SK-N-SH (cell line): ENCODE data around the gene NEBL. TPM values are rescaled to one million over a fixed set of nuclear protein-coding genes. Genes with fewer than 3 reads are reported as not detected.
A peak's percentile ranks its signal among the peaks of the same experiment; 100 is the strongest.

Experiments
- CTCF ChIA-PET: fragments of 300-600, 350-600 bp; formaldehyde crosslinking; extraction: SDS; loops from one replicate; lab custom pipeline; 2021; lab: Yijun Ruan, JAX
- POLR2A ChIA-PET: fragments of 350-600 bp; sonication (Branson Sonifier 250); formaldehyde crosslinking; extraction: SDS; loops from one replicate; lab custom pipeline; 2020; ENCODE audit warnings: antibody characterized with exemption, inconsistent platforms; lab: Yijun Ruan, JAX
- DNase-seq: peaks from one replicate; pipeline ENCODE4 v3.0.0; 2012
- H2AFZ ChIP-seq: fragments of 200-600 bp; sonication (generic); 2 replicates; pipeline ENCODE4 v1.8.1; 2016; ENCODE audit warnings: antibody characterized with exemption, mild to moderate bottlenecking, low read depth
- H3F3A ChIP-seq: fragments of 200-600 bp; sonication (generic); replicated peaks from 2 replicates; pipeline ENCODE3; 2016; ENCODE audit warnings: antibody characterized with exemption, mild to moderate bottlenecking; ENCODE audit not compliant: insufficient read depth
- H3K27ac ChIP-seq, 2 experiments: fragments of 200-500 bp in 1 of 2; fragments of 200-600 bp in 1 of 2; sonication (Bioruptor generic) in 1 of 2; sonication (generic), shearing (Covaris generic) in 1 of 2; 2 replicates each; pipeline versions ENCODE4 v1.5.1 to v1.6.1; 2014 to 2016; ENCODE audit warnings: low read depth in 2 of 2, inconsistent platforms in 1 of 2, low read length in 1 of 2, mild to moderate bottlenecking in 1 of 2, mixed read lengths in 1 of 2
- H3K27me3 ChIP-seq: fragments of 200-600 bp; sonication (generic), shearing (Covaris generic); 2 replicates; pipeline ENCODE4 v1.6.1; 2016; ENCODE audit warnings: mixed run types; ENCODE audit not compliant: insufficient read depth
- H3K36me3 ChIP-seq, 2 experiments: fragments of 200-500 bp in 1 of 2; fragments of 200-600 bp in 1 of 2; sonication (Bioruptor generic) in 1 of 2; sonication (generic) in 1 of 2; replicated peaks in 1 of 2; 2 replicates each; pipeline versions ENCODE3 to v1.5.1; 2014 to 2016; ENCODE audit warnings: low read length in 1 of 2, mild to moderate bottlenecking in 1 of 2; ENCODE audit not compliant: insufficient read depth in 2 of 2, control insufficient read depth in 1 of 2
- H3K4me1 ChIP-seq, 2 experiments: fragments of 200-500 bp in 1 of 2; fragments of 200-600 bp in 1 of 2; sonication (Bioruptor generic) in 1 of 2; sonication (generic), shearing (Covaris generic) in 1 of 2; 2 replicates each; pipeline versions ENCODE4 v1.5.1 to v1.6.1; 2014 to 2016; ENCODE audit warnings: low read depth in 1 of 2, low read length in 1 of 2, mixed run types in 1 of 2; ENCODE audit not compliant: insufficient read depth in 2 of 2, control insufficient read depth in 1 of 2
- H3K4me2 ChIP-seq: fragments of 200-600 bp; sonication (generic), shearing (Covaris generic); 2 replicates; pipeline ENCODE4 v1.6.1; 2017; ENCODE audit warnings: mixed run types
- H3K4me3 ChIP-seq, 2 experiments: fragments of 200-500 bp in 1 of 2; fragments of 200-600 bp in 1 of 2; sonication (Bioruptor generic) in 1 of 2; sonication (generic), shearing (Covaris generic) in 1 of 2; 2 replicates each; pipeline versions ENCODE4 v1.5.1 to v1.8.1; 2014 to 2016; ENCODE audit warnings: low read depth in 2 of 2, inconsistent platforms in 1 of 2, low read length in 1 of 2, mild to moderate bottlenecking in 1 of 2, mixed read lengths in 1 of 2, moderate library complexity in 1 of 2
- H3K79me2 ChIP-seq: fragments of 200-600 bp; sonication (generic); 2 replicates; pipeline ENCODE4 v1.8.1; 2017; ENCODE audit warnings: mild to moderate bottlenecking; ENCODE audit not compliant: insufficient read depth
- H3K9ac ChIP-seq: fragments of 200-600 bp; sonication (generic); 2 replicates; pipeline ENCODE4 v1.6.1; 2017; ENCODE audit warnings: mixed run types
- H3K9me2 ChIP-seq: fragments of 200-600 bp; sonication (generic); 2 replicates; pipeline ENCODE4 v1.6.1; 2017; ENCODE audit warnings: mixed run types
- H3K9me3 ChIP-seq: fragments of 200-600 bp; sonication (generic); 2 replicates; pipeline ENCODE4 v1.6.1; 2017; ENCODE audit warnings: mixed run types, mild to moderate bottlenecking, moderate library complexity
- H4K20me1 ChIP-seq: fragments of 200-600 bp; sonication (generic); 2 replicates; pipeline ENCODE4 v1.6.1; 2017; ENCODE audit warnings: mild to moderate bottlenecking, mixed run types; ENCODE audit not compliant: insufficient read depth
- EP300 ChIP-seq, 2 experiments: IDR thresholded peaks; 2 replicates each; pipeline versions ENCODE4 v1.4.0 to v1.6.1; 2012; ENCODE audit warnings: borderline replicate concordance in 1 of 2, low read depth in 1 of 2, low read length in 1 of 2
- GABPA ChIP-seq: IDR thresholded peaks from 2 replicates; pipeline ENCODE4 v1.4.0; 2012; ENCODE audit warnings: low read depth, mild to moderate bottlenecking
- JUND ChIP-seq: IDR thresholded peaks from 2 replicates; pipeline ENCODE4 v1.4.0; 2012
- MEF2A ChIP-seq: IDR thresholded peaks from 2 replicates; pipeline ENCODE4 v1.4.0; 2012; ENCODE audit warnings: low read depth, borderline replicate concordance
- MXI1 ChIP-seq: IDR thresholded peaks from 2 replicates; pipeline ENCODE4 v1.6.1; 2012; ENCODE audit warnings: mild to moderate bottlenecking, low read depth, low read length, improper control_type of control experiment
- NFIC ChIP-seq: IDR thresholded peaks from 2 replicates; pipeline ENCODE4 v1.4.0; 2012; ENCODE audit warnings: borderline replicate concordance
- NRF1 ChIP-seq: IDR thresholded peaks from 2 replicates; pipeline ENCODE4 v1.6.1; 2012; ENCODE audit warnings: low read depth, mild to moderate bottlenecking, low read length
- RFX5 ChIP-seq: IDR thresholded peaks from 2 replicates; pipeline ENCODE4 v1.6.1; 2012; ENCODE audit warnings: mild to moderate bottlenecking, improper control_type of control experiment, low read length
- TCF12 ChIP-seq: IDR thresholded peaks from 2 replicates; pipeline ENCODE4 v1.4.0; 2012
- TEAD4 ChIP-seq: IDR thresholded peaks from 2 replicates; pipeline ENCODE4 v1.4.0; 2012; ENCODE audit warnings: mild to moderate bottlenecking, borderline replicate concordance; ENCODE audit not compliant: insufficient read depth
- WGBS: methylation state at CpG from one replicate; pipeline ENCODE4 v1.1.6; 2017; ENCODE audit warnings: low lambda C conversion rate; 5-methylcytosine and 5-hydroxymethylcytosine counted together
- polyA plus RNA-seq, 3 experiments: library from polyadenylated mRNA; depleted of rRNA; stranded (reverse); fragments of >200 nt; gene quantifications; 2 replicates each; pipeline ENCODE4 v1.2.3, GENCODE V29; 2012
- TF ChIP-seq, protein P1 (sequence below): IDR thresholded peaks from 2 replicates; pipeline ENCODE4; 2012
- TF ChIP-seq, protein P2 (sequence below): fragments of 150-350 bp; IDR thresholded peaks from 2 replicates; pipeline ENCODE4 v1.6.1; 2017; ENCODE audit warnings: antibody characterized with exemption, low read length, low read depth, borderline replicate concordance

NEBL gene
- polyA plus RNA-seq, 1 of the 3 experiments (the other 2 are of a cell fraction): 0.58 TPM

DNA sequence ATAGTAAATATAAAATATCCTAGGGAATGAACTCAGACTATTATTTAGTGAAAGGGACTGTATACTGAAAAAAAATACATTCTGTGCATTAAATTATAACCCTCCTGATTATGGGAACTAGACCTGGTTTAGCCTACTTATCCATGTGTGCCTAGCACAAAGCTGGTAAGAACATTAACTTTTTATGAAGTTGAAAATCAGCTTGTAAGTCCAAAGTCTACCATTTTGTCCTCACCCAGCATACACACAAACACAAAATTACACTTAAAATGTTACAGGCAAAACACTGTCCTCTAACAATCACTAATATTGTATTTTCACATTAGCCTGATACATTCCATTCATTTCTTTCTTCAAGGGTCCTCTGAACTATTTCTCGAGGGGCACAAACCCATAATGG is 19.9 kb upstream of the NEBL start:
- no peak overlapping the region for H3K4me2 ChIP-seq
- H3K36me3 ChIP-seq: no peaks in the 10 kb centered on the region
- H2AFZ ChIP-seq: no peak overlapping the region
- no peak for DNase-seq
- no peaks in the 10 kb centered on the region for H3F3A ChIP-seq
- H3K9ac ChIP-seq: no peak overlapping the region
- ChIA-PET POLR2A (no interaction called here), CTCF (no interaction called here)
- H3K9me3 ChIP-seq: no peaks in the 10 kb centered on the region
- no peak overlapping the region; a peak in 1 of 4 replicates for H3K27ac ChIP-seq
- H3K79me2 ChIP-seq: no peaks in the 10 kb centered on the region
- H3K4me3 ChIP-seq: no peak overlapping the region
- WGBS: 35% methylated on average over 1 of the region's 1 CpG
- no peaks in the 10 kb centered on the region for H3K9me2 ChIP-seq
- no peaks in the 10 kb centered on the region for H3K27me3 ChIP-seq
- TF ChIP-seq TEAD4 (no peak), TCF12 (no peak), NRF1 (no peak), MXI1 (no peak), JUND (no peak), GABPA (no peak), NFIC (no peak)
- TF ChIP-seq, protein P1, sequence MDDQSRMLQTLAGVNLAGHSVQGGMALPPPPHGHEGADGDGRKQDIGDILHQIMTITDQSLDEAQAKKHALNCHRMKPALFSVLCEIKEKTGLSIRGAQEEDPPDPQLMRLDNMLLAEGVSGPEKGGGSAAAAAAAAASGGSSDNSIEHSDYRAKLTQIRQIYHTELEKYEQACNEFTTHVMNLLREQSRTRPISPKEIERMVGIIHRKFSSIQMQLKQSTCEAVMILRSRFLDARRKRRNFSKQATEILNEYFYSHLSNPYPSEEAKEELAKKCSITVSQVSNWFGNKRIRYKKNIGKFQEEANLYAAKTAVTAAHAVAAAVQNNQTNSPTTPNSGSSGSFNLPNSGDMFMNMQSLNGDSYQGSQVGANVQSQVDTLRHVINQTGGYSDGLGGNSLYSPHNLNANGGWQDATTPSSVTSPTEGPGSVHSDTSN: no peak
- TF ChIP-seq, protein P2, sequence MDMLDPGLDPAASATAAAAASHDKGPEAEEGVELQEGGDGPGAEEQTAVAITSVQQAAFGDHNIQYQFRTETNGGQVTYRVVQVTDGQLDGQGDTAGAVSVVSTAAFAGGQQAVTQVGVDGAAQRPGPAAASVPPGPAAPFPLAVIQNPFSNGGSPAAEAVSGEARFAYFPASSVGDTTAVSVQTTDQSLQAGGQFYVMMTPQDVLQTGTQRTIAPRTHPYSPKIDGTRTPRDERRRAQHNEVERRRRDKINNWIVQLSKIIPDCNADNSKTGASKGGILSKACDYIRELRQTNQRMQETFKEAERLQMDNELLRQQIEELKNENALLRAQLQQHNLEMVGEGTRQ: no peak
- peaks cover 0 to 6% of the 10 kb centered on the region in 2 experiments; a peak in 1 of 4 replicates for H3K4me1 ChIP-seq
- H4K20me1 ChIP-seq: no peaks in the 10 kb centered on the region

DNA sequence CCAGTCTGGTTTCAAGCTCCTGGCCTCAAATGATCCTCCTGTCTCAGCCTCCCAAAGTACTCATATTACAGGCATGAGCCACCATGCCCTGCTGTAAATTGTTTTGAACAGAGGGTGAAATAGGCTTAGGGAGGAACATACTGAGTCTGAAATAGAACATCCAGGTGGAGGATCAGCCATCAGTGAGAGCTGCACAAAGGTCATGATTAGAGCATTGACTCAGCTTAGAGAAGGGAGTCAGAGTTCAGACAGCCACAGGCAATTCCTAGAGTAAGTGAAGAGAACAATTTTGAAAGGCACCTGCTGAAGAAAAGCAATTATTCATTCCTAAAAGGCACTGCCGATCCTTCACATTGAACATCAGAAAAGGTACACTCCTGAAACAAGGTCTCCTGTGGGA is 15.9 kb upstream of the NEBL start:
- peak overlapping the region in 1 of 2 experiments; percentile 39; a peak in 2 of 4 replicates for H3K27ac ChIP-seq
- ChIA-PET POLR2A (interaction anchor here (1.2 kb wide), 1 partner anchor 10 kb away, joined by 5 read pairs; no protein-coding TSS in a partner anchor), CTCF (interaction anchor here (0.6 to 1.3 kb wide), 2 partner anchors 13 to 164 kb away, joined by 3 read pairs; no protein-coding TSS in a partner anchor)
- H3K79me2 ChIP-seq: no peaks in the 10 kb centered on the region
- H4K20me1 ChIP-seq: no peaks in the 10 kb centered on the region
- H3F3A ChIP-seq: no peaks in the 10 kb centered on the region
- no peak overlapping the region for H2AFZ ChIP-seq
- H3K9ac ChIP-seq: no peak overlapping the region
- no peak for TF ChIP-seq MEF2A
- no peak for TF ChIP-seq EP300 (IDR thresholded peaks at IDR 0.05; ENCODE audit: borderline replicate concordance in 1 of 2, low read depth in 1 of 2, low read length in 1 of 2)
- no peak for TF ChIP-seq RFX5
- TF ChIP-seq GABPA: no peak
- TF ChIP-seq, protein P2: no peak
- no peak for DNase-seq
- no peak overlapping the region for H3K4me2 ChIP-seq
- peaks cover 0 to 4% of the 10 kb centered on the region in 2 experiments; a peak in 2 of 4 replicates for H3K4me1 ChIP-seq
- no peaks in the 10 kb centered on the region for H3K9me3 ChIP-seq
- no peaks in the 10 kb centered on the region for H3K36me3 ChIP-seq
- H3K4me3 ChIP-seq: no peak overlapping the region
- H3K27me3 ChIP-seq: no peaks in the 10 kb centered on the region
- WGBS: 78% methylated on average over 1 of the region's 1 CpG
- H3K9me2 ChIP-seq: no peaks in the 10 kb centered on the region
